ENCODE measurements around the gene TNFRSF11A. TPM values are rescaled to one million over a fixed set of nuclear protein-coding genes. Genes with fewer than 3 reads are reported as not detected.

Gene TNFRSF11A
- total RNA-seq, 1 donor, result not detected

GRCh38 chr18:62400916-62401315 lies 75.8 kb downstream of the TNFRSF11A start:
- no peak for DNase-seq (ENCODE audit: low read depth)
- no peak overlapping the region for H3K4me3 ChIP-seq (ENCODE audit: low read depth, low read length)
- no peak for TF ChIP-seq CTCF (IDR thresholded peaks at IDR 0.05; ENCODE audit: insufficient read depth, low read depth, low read length)

DNA sequence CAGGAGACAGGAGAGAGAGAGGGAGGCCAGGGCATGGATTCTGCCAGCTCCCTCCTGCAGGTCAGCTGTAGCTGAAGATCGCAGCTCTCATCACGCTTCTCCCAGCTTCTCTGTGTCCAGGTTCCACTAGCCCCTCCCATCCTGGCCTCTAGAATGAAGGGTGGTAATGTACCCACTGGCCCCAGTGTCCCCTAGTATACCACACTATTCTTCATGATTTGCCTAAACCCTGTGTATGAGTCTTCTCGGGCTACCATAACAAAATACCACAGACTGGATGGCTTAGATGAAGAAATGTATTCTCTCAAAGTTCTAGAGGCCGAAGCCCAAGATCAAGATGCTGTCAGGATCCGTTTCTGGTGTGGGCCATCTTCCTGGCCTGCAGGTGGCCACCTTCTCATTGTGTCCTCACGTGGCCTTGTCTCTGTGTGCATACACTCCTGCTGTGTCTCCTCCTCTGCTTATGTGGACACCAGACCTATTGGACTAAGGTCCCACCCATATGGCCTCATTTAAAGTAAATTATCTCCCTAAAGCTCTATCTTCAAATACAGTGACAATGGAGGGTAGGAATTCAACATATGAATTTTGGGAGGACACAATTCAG lies 77.3 kb downstream of the TNFRSF11A start:
- H3K4me3 ChIP-seq (ENCODE audit: low read depth, low read length), result no peak overlapping the region
- TF ChIP-seq CTCF (IDR thresholded peaks at IDR 0.05; ENCODE audit: insufficient read depth, low read depth, low read length), result no peak
- DNase-seq (ENCODE audit: low read depth), result no peak

DNA sequence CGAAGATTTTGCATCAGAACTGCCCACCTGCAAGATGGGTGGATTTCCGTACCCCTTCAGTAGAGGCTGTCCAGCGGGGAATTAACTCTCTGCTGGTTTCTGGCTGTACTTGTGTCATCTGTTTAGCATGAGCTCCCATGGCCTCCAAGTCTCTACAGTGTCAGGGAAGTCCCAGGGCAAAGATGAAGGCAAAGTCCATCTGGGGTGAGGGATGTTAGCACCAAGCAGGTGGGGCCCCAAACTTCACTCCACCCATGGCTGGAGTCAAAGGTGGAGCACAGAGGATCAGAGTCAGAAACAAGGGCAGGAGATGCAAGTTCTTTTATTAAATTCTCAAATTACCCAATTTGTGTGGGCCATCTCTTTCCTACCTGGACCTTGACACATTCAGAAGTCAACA lies 78.0 kb downstream of the TNFRSF11A start:
- H3K4me3 ChIP-seq (ENCODE audit: low read depth, low read length), result no peak overlapping the region
- TF ChIP-seq CTCF (IDR thresholded peaks at IDR 0.05; ENCODE audit: insufficient read depth, low read depth, low read length), result no peak
- no peak for DNase-seq (ENCODE audit: low read depth)

GRCh38 chr18:62404881-62405280 lies 79.8 kb downstream of the TNFRSF11A start:
- no peak for DNase-seq (ENCODE audit: low read depth)
- TF ChIP-seq CTCF (IDR thresholded peaks at IDR 0.05; ENCODE audit: insufficient read depth, low read depth, low read length), result no peak
- no peak overlapping the region for H3K4me3 ChIP-seq (ENCODE audit: low read depth, low read length)

GRCh38 chr18:62407660-62408059 lies 82.5 kb downstream of the TNFRSF11A start:
- no peak for DNase-seq (ENCODE audit: low read depth)
- H3K4me3 ChIP-seq (ENCODE audit: low read depth, low read length), result no peak overlapping the region
- no peak for TF ChIP-seq CTCF (IDR thresholded peaks at IDR 0.05; ENCODE audit: insufficient read depth, low read depth, low read length)

DNA sequence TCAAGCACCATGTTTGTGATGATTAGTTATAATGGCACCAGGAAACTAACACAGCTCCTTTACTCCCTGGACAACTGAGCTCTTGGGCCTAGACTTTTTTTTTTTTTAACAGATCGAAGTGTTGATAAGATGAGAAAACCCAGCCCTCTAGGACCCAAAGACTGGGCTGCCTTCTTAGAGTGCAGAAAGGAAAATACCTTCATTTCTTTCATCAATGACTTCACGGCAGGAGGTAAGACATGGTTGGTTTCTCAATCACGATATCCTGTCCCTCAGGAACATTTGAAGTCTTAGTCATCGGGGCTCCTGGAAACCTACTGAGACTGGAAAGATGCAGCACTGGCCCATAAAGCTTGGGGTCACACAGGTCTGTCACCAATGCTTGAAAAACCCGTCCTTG lies 84.7 kb downstream of the TNFRSF11A start:
- no peak for DNase-seq (ENCODE audit: low read depth)
- TF ChIP-seq CTCF (IDR thresholded peaks at IDR 0.05; ENCODE audit: insufficient read depth, low read depth, low read length), result no peak
- no peak overlapping the region for H3K4me3 ChIP-seq (ENCODE audit: low read depth, low read length)
